GM21360 (cell line): ENCODE data around the gene CHAMP1.

Source experiments
- ATAC-seq: cut with Tn5 transposase; IDR thresholded peaks from one replicate; pipeline ENCODE4 v1.9.1; 2021; ENCODE audit warnings: mild to moderate bottlenecking, moderate library complexity; ENCODE audit not compliant: unreplicated experiment

Gene CHAMP1, protein sequence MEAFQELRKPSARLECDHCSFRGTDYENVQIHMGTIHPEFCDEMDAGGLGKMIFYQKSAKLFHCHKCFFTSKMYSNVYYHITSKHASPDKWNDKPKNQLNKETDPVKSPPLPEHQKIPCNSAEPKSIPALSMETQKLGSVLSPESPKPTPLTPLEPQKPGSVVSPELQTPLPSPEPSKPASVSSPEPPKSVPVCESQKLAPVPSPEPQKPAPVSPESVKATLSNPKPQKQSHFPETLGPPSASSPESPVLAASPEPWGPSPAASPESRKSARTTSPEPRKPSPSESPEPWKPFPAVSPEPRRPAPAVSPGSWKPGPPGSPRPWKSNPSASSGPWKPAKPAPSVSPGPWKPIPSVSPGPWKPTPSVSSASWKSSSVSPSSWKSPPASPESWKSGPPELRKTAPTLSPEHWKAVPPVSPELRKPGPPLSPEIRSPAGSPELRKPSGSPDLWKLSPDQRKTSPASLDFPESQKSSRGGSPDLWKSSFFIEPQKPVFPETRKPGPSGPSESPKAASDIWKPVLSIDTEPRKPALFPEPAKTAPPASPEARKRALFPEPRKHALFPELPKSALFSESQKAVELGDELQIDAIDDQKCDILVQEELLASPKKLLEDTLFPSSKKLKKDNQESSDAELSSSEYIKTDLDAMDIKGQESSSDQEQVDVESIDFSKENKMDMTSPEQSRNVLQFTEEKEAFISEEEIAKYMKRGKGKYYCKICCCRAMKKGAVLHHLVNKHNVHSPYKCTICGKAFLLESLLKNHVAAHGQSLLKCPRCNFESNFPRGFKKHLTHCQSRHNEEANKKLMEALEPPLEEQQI

DNA sequence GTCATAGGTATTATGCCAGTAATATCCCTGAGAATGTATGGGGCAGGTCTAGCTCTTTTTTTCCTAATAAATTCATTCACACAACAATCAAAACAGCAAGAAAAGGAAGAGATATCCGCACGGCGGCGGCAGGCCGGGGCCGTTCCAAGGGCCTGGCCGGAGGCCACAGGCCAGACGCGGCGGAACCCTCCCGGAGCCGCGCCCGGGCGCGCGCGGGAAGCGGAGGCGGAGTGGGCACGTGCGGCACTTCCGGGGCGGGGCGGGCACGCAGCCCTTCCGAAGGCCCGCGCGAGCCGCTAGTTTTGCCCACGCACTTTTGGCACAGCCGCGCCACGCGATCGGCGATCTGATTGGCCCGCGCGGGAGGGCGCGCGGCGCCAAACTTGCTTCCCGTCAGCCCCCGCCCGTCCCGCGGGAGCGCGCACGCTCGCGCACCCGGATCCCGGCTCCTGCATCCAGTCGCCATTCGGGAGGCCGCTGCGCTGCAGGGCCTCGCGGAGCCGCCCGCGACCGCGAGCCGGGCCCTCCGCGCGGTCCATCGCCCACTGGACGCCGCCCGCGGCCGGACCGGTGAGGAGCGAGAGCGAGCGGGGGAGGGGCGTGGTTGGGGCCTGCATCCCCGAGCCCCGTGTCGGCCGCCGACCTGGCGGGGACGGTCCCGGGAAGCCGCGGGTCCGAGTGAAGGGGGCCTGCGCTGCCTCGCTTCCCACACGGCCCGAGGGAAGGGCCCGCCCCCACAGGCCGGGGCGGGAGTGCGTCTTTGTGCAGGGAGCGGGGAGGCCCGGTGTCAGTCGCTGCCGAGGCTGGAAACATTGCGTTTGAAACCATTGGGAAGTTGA, at the start of gene CHAMP1:
TSS of gene CHAMP1 (plus strand) at position 430 of the 839 bp plus-strand sequence. CDS start 9,340 bp downstream, outside the sequence.
- peak; percentile 83 for ATAC-seq

DNA sequence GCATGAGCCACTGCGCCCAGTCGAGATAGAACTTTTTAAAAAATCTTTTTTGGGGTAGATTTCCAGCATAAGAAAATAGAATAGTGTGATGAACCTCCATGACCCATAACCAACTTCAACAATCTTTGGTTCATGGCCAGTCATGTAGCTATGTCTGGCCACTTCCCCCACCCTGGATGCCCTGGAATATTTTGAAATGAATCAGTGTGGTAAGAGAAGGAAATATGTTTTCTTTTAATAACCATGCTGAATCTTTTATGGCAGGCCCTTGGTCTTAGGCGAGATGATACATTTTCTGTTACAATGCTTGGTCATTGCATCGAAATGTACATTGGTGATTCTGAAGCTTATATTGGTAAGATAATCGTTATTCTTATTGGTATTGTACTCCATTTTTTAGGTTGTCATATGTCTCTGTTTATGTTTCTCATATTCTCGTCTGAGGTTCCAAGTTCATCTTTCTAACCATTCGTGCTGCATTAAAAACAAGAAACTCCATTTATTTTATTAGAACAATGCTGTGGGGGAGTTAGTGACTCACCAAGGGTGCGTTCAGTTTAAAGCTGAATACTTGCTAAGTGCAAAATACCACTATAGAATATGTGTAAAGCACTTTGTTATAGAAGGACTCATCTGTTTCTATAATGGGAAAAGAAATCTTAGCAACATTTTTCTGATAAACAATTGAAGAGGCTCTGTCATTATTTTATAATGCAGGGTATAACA, 49.3 kb upstream of the CHAMP1 start:
- ATAC-seq: no peak

DNA sequence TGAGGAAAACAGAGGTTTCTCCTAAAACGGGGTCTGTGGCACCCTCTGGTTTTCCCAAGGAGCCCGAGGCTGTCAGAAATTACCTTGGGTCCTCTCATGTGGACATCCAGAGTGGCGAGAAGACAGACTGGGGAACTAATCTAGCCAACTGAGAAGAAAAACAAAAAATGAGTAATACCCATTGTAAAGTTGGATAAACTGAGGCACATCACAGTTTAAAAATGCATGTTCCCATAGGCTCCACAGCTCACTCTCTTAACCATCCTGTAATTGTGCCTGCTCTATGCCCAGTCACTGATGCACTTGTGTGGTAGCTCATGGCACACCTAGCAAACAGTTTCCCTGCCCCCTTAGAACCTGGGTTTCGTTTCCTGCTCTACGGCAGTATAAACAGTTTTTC, 48.1 kb upstream of the CHAMP1 start:
- ATAC-seq: no peak

DNA sequence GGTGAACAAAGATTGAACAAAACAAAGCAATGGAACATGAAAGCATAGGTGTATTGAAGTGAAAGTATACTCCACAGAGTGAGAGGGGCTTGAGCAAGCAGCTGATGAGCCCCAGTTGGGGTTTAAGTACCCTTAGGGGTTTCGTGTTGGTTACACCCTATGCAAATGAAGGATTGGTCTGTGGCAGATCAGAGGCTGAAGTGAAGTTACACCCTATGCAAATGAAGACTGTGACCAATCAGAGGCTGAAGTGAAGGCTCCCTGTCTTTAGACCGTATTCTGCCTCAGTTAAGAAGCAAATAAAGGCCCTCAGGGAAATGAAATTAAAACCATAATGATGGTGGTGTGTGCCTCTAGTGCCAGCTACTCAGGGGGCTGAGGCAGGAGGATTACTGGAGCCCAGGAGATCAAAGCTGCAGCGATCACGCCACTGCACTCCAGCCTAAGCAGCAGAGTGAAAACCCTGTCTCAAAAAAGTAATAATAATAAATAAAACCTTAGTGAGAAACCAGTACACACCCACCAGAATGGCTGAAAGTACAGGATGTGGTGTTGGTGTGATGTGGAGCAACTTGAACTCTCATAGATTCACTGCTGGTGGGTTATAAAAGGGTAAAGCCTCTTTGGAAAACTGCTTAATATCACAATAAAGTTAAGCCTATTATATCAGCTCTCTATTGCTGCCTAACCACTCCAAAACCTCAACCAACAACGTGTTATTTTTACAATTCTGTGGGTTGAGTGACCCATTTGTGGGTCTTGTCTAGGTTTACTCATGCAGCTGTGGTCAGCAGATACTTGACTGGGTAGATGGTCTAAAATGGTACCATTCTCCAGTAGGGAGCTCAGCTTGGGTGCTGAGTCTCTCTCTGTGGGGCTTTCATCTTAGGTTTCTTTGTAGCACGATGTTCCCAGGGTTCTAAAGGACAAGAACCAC, 45.7 kb upstream of the CHAMP1 start:
- no peak for ATAC-seq

DNA sequence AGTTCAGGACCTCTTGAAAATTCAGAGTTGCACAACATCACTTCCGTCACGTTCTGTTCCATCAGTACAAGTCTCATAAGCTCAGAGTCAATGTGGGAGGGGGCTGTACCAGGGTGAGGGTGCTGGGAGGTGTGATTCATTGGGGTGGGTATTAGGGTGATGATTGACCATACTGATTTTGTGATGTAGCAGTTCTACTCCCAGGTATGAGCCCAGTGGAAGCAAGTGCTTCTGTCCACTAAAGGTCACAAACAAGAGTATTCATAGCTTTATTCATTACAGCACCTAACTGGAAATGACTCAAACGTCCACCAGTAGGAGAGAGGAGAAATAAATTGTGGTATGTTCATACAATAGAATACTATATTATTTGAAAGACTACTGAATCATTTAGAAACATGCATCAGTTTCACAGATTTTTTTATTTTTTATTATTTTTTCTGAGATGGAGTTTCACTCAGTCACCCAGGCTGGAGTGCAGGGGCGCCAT, 45.0 kb upstream of the CHAMP1 start:
- ATAC-seq: no peak

DNA sequence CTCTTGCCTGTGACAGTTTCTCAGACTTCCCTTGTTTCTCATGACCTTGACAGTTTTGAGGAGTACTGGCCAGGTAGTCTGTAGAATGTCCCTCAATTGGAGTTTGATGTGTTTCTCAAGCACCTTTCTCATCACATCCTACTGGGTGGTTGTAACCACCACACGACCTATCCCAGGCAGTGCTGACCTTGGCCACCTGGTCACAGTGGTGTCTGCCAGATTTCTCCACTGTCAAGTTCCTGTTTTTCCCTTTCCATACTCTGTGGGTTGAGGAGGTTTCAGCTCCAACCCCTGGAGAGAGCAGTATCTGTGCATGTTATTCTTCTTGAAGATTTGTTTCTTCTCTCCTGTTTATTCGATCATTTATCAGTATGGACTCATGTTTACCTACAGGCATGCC, 41.3 kb upstream of the CHAMP1 start:
- no peak for ATAC-seq

DNA sequence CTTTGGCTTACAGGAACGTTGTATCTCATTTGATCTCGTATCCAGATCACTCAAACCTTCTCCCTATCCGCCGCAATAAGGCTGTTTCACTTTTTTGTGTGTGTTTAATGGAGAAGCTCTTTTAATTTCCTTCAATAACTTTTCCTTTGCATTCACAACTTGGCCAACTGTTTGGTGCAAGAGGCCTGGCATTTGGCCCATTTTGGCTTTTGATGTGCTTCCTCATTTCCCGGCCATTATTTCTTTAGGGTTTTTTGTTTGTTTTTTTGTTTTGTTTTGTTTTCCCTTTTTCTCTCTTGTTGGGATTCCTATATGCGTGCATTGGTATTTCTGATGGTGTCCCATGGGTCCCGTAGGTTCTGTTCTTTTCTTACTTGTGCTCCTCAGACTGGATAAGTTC, 39.0 kb upstream of the CHAMP1 start:
- no peak for ATAC-seq

DNA sequence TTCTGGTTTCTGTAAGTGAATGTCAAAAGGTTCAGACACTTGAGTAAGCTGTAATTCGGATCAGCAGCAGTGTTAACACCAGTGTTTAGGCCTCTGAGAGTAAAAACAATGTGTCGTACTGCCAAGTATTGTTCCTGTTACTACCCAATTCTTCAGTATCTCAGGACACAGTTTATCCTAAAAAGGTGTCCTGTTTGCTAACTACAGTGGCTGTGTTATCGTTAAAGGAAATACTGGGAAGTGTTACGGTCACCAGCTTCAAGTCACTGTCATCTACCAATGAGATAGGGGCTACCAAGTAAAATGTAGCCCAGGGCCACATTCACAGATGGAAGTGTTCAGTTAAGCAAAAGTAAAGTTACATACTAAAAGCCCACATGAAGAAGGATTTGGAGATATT, 35.2 kb upstream of the CHAMP1 start:
- ATAC-seq: no peak

DNA sequence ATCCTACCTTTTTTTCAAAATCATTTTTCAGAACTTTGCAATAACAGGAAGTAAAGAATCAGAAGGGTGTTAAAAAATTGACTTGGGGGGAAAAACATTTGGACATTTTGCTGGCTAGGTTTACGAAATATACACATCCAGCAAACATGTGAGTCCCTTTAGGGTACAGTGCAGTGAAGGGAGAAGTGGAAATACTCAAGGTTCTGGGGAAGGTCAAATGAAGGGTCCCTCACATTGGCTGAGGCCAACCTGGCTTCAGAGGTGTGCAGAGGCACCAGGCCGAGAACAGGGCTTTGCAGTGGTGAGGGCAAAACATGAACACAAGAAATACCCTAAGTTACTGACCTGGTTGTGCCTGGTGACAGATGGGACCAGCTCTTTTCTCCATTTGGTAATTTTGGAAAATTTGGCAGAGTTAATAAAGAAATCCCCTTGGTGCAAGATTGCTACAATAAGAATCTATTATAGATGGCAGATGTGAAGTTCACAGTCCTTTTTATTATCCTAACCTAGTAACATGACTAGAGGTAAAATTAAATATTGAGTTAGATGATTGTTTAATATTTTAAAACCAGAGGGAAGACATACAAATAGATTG, 34.4 kb upstream of the CHAMP1 start:
- ATAC-seq: no peak

DNA sequence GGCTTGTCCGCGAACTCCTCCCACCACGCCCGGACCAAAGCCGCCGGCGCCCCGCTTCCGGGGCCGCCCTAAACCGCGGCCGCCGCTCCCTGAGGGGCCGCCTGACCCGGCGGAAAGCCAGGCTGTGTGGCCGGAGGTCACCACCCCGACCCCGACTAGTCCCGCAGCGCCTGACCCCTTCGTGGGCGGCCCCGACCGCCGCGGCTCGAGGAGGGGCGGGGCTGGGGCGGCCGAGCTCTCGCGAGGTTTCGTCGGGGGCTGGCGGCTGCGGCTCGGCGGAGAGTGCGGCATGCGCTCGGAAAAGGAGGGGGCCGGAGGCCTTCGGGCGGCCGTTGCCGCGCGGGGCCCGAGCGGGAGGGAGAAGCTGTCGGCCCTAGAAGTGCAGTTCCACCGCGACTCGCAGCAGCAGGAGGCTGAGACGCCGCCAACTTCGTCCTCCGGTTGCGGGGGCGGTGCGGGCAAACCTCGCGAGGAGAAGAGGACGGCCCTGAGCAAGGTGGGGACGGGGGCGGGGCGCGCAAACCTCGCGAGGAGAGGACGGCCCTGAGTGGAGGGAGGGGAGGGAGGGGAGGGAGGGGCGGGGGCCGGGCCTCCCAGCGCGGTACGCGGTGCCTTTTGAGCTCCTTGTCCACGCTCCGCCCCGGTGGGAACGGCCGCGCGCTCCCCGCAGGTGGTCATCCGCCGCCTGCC, 32.8 kb upstream of the CHAMP1 start, which contains the start of gene UPF3A:
TSS of gene UPF3A (plus strand) at position 251 of the 690 bp plus-strand sequence. CDS start at position 290, 39 bp downstream.
- ATAC-seq: peak; percentile 69

DNA sequence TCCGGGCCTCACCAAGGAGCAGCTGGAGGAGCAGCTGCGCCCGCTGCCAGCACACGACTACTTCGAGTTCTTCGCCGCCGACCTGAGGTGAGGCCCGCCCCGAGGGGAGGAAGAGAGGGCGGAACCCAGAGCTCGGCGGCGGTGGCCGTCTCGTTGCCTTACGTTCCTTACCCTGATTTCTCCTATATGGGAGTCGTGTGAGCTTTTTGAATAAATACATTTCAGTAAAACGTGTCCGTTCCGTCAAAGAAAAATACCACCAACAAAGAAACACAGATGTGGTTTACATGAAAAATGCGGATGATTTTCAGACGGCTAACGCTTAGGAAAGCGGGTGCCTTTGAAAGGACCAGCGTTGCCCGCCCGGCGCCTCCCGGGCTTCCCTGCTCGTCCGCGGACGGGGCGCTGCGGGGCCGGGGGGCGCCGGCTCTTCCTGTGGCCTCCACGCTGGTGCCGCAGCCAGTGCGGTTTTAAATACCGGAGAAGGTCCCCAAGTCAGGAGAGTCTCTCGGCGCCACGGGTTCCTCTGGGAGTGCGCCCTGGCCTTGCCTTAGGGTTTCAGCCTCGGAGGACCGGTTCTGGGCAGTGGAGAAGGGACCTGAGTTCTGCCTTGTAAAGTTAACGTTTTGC, 32.1 kb upstream of the CHAMP1 start:
- peak; percentile 39 for ATAC-seq

DNA sequence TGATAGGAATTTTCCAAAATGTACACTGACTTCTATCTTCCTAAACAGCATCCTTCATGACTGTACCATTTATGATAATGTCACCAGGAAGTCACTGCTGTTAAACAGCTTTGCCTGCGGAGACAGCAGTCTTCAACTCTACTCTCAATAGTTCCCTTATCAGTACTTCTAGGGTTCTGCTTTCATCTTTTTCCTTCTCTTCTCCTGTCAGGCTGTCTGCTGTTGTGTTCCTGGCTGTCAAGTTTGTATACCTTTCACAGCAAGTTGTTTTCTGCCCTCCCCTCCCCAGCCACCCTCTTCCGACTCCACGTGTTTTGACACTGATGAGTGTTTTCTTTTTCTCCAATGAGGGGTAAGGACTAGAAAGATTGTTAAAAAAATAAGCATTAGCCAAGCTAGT, 30.7 kb upstream of the CHAMP1 start:
- ATAC-seq: no peak

DNA sequence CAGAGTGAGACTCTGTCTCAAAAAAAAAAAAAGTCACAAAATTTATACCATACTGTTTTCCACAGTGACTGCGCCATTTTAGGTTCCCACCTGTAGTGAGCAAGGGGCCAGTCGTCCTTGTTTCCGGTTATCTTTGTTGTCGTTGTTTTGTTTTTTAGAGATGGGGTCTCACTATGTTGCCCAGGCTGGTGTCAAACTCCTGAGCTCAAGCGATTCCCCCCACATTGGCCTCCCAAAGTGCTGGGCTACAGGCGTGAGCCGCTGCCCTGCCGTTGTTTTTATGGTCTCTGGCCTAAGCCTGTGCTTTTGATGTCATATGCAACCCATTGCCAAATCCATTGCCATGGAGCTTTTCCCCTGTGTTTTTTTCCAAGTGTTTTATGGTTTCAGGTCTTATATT, 29.6 kb upstream of the CHAMP1 start:
- no peak for ATAC-seq

DNA sequence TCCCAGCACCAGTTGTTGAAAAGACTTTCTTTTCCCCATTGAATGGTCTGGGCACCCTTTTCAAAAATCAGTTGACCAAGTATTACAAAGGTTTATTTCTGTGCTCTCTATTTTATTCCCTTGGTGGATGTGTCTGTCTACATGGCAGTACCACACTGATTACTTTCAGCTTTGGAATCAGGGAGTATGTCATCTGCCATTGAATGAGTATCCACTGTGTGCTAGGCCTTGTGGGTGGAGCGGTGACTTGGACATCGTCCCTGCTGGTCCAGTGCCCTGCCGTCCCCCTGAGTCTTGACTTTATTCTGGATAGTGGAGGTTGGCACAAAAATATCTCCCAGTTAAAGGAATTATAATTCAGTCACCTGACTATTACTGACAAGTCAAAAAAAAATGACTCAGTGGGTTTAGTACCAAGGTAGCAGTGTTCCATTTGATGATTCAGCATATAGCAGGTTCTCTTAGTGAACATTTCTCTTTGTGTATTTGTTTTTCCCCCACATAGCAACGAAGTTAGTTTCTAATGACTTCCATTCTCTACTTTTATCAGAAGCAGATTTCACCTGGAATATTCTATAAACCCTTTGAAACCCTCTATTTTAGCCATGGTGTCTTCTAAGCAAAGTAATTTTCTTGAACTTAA, 29.0 kb upstream of the CHAMP1 start:
- no peak for ATAC-seq

DNA sequence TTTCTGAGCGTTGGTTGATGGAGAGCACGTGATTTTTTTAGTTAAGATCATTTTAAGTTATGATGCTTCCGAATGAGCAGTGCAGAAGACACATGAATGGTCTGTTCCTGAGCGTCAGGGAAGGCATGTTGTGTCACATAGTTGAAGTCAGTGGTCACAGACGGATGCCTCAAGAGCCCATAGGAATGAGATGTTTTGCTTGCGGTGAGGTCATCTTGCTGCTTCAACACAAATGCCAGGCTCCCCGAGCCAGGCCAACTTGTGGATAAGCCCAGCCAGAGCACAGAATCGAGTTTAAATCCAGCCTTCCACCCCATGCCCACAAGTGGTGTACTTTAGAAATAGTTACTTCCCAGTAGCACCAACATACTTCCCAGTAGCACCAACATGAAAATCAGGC, 27.5 kb upstream of the CHAMP1 start:
- ATAC-seq: no peak

DNA sequence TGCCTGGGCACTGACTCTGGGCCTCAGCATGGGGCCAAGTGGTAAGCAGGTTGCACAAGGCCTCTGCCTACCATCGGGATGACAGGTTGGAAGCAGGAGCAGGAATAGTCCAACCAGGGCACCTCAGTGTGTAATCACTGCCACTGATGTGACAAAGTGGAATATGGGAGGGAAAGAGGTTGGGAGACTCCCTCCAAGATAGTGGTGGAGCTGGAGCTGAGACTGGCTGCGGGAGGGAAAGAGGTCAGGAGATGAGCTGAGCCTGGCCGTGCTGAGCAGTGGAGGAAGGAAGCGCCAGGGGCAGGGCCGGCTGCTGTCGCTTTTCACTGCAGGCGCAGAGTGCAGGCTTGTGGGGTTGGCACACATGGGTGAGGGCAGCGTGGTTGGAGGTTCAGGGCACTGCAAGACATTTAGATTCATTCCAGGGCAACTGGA, 26.1 kb upstream of the CHAMP1 start:
- ATAC-seq: no peak

DNA sequence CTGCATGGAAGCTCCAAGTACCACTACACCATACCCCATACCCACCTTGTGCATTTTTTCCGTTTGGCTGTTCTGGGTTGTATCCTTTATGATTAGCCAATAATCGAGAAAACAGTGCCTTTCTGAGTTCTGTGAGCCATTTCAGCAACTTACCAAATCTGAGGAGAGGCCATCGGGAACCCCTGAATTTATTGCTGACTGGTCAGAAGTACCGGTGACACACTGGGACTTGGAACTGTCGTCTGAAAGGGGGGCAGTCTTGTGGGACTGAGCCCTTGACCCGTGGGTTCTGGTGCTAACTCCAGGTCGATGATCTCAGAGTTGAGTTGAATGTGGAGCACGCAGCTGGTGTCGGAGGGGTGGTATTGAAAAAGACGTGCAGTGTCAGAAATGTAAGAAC, 17.9 kb upstream of the CHAMP1 start:
- no peak for ATAC-seq
